ENCODE measurements around the gene CDH4.

The CDH4 gene

GRCh38 chr20:61523145-61523544 lies 271.1 kb downstream of the CDH4 start:
- DNase-seq = no peak

DNA sequence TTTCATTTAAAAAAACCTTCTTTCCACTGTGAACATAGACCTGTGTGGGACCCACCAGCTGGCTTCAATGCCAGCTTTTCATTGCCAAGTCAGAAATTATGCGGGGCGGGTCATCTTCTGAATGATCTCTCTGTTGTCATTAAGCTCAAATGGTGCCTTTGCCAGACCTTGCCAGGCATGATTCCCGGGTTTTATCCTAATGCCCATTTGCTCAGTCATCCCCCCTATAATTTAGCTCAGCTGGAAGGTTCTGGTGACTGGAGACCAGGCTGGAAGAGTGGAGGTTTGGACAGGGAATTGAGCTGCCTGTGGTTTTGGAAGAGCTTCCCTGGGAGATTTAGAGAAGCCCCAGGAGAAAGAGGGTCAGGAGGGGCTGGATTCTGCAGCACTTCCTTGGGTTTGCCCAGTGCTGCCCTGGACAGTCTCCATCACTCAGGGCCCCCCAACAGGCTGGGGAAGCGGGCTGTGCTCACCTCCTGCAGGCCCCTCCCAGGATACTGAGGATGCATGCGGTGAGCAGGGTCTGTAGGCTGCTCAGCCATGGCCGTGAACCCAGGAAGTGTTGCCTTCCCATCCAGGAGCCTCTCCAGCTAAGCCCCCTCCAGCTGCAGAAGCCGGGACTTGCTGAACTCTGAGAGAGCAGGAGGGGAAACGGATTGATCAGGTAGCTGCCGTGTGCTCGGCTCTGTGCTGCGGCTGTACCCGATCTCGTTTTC lies 273.0 kb downstream of the CDH4 start:
- DNase-seq = no peak

DNA sequence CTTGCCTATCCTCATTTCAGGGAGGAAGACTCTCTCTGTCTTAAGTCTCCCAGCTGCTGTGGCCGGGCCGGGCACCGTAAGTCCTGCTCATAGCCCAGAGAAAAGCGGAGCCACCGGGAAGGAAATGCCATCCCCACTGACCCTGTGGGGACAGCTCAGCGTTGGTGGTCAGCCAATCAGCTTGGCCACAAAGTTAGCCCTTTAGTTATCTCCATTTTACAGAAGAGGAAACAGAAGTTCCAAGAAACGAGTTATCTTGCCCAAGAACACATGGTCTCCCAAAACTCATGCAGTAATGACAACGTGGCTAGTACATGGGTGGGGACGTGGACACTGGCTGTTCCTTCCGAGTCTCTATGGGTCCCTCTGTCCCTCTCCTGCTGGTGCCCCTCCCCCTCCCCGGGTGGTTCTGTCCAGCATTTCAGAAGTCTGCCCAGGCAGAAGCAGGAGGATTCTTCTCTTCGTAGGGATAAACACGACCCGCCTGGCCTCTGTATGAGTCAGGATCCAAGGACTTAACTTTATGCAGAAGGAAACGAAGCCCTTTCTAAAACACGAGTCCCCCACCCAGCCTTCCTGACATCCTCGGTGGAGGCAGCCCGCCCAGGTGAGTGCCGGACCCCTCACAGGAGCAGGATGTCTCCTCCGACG lies 273.8 kb downstream of the CDH4 start:
- DNase-seq = no peak

GRCh38 chr20:61526907-61527306 lies 274.8 kb downstream of the CDH4 start:
- no peak for DNase-seq

- DNase-seq = no peak
Measured at GRCh38 chr20:61527626-61528025, 275.6 kb downstream of the CDH4 start.

DNA sequence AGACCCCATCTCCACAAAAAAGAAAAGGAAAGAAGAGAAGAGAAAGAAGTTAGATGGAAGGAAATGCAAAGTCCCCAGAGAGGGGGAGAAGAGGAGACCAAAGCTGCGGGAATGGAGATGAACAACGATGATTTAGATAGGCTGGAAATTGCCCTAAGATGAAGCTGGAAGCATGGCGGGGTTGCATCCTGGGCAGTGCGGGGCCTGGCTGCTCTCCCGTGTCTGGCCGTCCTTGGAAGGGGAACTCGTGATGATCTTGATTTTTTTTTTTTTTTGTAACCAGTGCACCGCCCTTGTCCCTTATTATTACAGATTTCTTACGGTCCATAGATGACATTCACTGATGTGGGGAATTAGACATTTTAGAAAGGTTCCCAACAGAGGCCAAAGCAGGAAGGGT lies 276.5 kb downstream of the CDH4 start:
- no peak for DNase-seq

DNA sequence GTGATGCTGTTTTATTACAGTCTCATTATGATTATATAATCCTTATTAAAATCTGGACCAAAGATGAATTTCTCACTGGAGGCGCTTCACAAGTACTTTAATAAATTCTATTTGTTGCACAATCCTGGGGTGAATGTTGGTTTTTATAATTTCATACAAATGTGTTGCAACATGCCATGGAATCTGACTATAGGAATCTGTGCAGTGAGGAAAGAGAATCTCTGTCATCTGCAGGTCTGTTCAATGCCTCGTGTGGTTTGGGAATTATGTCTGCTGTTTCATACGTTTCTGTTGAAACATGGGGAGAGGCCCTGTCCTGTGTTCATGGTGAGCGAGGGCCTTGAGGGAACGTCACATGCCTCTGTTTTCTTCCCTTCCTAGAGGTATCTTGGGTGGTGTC lies 277.3 kb downstream of the CDH4 start:
- DNase-seq = no peak

DNA sequence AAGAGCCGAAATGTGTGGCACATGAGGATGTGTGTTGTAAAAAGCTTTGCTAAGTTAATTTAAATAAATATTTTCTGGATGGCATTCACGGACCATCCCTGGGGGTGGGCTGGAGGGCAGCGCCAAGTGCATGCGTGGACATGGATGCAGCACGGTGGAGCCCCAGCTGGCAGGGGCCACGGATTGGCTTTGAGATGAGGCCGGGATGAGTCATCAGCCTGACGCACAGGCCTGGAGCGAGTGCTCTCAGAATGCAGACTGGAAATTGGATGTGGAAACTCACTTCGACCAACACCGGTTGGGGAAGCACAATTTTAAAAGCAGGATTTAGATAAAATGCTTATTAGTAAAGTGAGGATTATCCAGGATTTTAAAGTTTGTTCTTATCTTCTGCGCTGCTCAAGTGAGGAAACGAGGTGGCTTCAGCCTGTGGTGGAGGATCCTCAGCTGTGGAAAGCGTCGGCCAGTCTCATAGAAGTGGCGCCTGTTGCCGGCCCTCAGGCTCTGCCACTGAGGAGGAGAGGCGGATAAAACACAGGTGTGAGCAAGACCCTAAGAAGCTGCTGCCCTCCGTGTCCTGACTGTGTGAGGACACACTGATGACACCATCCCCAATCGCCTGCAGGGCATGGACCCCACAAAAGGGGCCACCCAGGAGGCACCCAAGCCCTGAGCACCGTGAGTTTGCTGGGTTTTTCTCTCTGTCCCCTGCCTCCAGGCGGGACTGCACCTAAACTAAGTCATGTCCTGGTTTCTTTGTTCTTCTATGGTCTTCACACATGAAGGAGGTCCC lies 279.7 kb downstream of the CDH4 start:
- DNase-seq = no peak

DNA sequence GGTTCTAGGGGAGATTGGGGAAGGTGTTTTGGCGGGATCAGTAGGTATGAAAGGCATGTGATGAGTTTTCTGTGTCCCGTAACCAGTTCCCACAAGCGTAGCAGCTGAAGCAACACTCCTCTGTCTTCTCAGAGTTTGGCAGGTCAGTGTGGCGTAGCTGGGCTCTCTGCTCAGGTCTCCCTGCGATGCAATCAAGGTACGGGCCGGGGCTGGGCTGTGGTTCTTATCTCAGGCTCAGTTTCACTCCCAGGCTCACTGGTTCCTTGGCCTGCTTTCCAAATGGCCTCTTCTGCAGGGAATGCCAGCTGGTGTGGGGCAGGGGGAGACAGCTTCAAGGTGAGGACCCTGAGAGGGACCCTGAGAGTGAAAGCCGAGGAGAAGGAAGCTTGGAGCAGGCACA lies 280.7 kb downstream of the CDH4 start:
- DNase-seq = no peak

- no peak for DNase-seq
Measured at GRCh38 chr20:61533231-61533631, 281.2 kb downstream of the CDH4 start.

- DNase-seq = no peak
Measured at GRCh38 chr20:61534346-61534745, 282.3 kb downstream of the CDH4 start.

GRCh38 chr20:61535091-61535490 lies 283.0 kb downstream of the CDH4 start:
- DNase-seq = no peak

DNA sequence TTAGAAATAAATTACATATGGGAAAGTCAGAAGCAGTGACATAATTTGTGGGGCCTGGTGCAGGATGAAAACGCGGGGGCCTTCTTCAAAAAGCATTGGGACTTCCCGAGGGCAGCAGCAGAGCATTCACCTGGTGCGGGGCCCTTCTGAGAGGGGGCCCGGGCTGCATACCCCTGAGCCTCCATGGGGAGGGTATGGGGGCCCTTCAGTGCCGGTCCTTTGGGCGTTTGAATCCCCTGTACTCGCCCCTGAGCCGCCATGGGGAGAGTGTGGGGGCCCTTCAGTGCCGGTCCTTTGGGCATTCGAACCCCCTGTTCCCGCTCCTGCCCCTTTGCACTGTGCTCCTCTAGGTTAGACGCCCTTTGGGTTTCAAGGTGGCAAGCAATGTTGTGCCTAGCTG lies 283.5 kb downstream of the CDH4 start:
- DNase-seq = no peak

DNA sequence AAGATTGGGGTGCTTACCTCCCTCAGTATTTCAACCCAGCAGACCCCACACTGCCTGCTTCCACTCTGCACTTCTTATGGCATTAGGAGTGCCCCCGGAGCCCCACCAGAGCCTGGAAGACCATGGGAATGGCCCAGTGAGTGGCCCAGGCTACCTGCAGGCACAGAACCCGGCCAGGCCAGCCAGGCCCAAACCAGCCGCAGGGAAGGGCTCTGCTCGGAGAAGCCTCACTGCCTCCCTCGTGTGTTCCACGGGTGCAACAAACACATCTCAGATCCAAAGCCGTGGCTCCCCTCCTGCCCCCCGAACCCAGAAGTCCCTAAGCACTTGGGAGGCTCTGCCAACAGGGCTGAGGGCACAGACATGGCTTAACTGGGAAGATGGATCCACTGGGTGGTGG lies 283.9 kb downstream of the CDH4 start:
- DNase-seq = no peak

DNA sequence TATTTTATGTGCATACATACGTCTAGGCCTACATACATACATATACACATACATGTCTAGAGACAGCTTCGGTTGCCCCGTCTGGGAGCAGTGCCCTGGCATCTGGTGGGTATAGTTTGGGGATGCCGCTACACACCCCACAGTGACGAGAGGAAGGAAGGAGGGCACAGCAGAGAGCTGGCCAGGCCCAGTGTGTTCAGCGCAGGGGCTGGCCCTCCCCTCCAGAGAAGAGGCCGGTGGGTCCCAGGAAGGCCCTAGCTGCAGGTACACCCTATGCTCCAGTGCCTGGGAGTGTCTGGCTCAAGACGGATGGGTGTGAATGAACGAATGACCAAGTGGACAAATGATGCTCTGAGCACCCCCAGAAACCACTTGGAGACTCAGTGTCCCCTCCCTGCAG lies 284.6 kb downstream of the CDH4 start:
- DNase-seq = no peak

GRCh38 chr20:61537239-61538182 lies 285.4 kb downstream of the CDH4 start:
- no peak for DNase-seq

DNA sequence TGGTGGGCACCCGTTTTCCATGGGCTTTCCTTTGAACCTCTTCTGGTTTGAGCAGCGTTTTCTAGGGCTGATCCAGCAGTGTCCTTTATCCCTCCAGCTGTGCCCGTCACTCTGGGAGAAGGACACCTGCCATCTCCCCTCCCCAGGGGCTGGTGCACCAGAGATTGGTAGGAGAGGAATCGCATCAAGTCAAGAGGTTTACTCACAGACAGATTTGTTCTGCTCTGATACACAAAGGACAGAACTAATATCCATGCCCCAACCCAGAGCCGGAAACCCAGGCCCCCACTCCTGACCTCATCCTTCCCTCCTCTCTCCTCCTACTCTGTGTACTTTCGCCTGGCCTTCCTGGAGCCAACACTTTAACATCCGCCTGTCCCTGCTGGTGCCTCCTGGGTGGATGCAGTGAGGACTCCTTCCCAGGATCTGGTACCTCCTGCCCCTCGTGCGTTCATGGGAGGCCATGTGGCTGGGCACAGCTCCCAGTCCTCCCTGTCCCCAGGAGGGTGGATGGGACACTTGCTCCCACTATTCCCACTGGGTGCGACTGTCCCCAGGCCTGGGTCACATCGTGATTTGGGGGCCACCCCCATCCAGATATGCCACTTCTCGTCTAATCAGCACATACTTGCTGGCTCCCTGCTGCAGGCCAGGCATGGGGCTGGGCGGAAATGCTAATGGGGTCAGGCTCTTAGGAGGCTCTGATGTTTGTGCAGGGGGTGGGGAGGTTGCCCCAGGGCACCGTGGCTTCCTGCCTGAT lies 286.3 kb downstream of the CDH4 start:
- no peak for DNase-seq

DNA sequence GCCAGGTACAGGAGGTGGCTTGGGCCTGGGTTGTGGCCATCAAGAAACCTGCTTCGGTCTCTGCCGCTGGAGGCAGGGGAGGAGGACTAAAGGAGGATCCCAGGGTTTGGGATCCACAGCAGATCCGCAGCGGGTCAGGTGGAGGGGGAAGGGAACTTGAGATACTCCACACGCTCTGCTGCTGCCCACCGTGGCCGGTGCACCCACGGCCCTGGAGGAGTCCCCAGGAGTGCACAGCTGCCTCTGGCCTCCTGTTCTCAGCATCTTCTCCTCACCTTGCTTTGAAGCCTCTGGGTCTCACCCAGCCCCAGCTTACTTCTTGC lies 286.8 kb downstream of the CDH4 start:
- no peak for DNase-seq

- no peak for DNase-seq
Measured at GRCh38 chr20:61539706-61540360, 287.8 kb downstream of the CDH4 start.

DNA sequence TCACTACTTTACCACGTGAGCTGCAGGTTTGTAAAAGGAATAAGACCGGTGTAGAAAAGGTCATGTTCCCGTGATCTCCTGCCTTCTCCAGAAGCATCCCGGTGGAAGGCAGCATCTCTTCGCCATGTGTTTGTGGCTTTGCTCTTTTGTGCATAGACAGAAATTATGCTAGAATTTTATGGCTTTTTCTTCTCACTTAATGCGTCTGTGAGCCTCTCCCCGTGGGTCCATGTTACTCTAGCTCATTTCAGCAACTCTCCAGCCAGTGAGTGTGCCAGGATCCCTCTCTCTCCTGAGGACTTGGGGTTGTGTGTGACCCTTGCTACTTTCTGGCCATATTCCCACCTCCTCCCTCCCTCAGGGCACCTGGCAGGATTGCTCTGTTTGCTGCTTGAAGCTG lies 289.5 kb downstream of the CDH4 start:
- DNase-seq = no peak

GRCh38 chr20:61543086-61543485 lies 291.0 kb downstream of the CDH4 start:
- DNase-seq = no peak
